Kidney capillary endothelial cell (primary cell): ENCODE data around the gene ZNF445.
"Not testable (repeated sequence)": the region's sequence is repeated elsewhere in the genome, so short reads cannot be mapped to it uniquely, and the experiment has no call there.

Experiments
- DNase-seq: peaks from one replicate; pipeline ENCODE4 v3.0.0-alpha.2; 2018; ENCODE audit warnings: low spot score

ZNF445 gene

GRCh38 chr3:44477312-44478030 lies at the start of gene ZNF445:
TSS of gene ZNF445 (minus strand) at chr3:44477670. CDS start at chr3:44455549, 22,121 bp downstream.
- DNase-seq = peak; percentile 75

DNA sequence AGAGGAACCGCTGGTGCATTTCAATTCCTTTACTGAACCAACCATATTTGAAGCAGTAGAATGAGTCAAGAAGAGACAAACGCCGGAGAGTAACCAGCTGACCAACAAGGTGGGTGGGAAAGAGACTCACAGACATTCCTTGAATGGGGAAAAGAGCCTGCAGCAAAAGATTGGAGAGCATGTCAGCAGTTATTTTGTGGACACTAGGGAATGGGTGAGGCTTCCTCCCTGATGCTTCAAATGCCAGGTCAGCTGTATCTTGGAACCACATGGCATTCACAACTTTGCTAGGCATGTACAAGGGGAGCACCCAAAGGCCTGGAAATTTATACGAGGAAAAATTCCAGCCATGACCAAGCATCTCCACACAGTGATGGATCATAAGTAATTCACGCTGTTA lies 47.6 kb upstream of the ZNF445 start:
- DNase-seq = no peak

GRCh38 chr3:44522494-44522933 lies 45.0 kb upstream of the ZNF445 start:
- no peak for DNase-seq

- DNase-seq = no peak
Measured at GRCh38 chr3:44521721-44522120, 44.3 kb upstream of the ZNF445 start.

GRCh38 chr3:44518782-44519156 lies 41.3 kb upstream of the ZNF445 start:
- no peak for DNase-seq

DNA sequence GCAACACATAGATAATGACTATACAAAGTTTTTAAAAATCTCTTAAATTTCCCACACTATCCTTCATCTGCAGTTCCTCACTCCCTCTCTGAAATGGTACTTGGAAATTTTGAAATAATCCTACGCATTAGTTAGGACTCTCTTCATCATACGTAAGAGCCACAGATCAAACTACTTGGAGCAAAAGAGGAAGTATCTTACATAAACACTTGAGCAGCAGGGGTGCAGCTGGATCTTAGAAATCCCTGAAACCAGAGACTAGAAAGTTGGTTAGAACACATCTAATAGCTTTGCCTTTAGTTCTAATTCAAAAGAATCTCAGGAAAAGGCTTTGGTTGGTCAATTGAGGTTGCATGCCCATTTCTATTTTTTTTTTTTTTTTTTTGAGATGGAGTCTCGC lies 38.8 kb upstream of the ZNF445 start:
- no peak for DNase-seq

GRCh38 chr3:44513513-44513912 lies 36.0 kb upstream of the ZNF445 start:
- no peak for DNase-seq

DNA sequence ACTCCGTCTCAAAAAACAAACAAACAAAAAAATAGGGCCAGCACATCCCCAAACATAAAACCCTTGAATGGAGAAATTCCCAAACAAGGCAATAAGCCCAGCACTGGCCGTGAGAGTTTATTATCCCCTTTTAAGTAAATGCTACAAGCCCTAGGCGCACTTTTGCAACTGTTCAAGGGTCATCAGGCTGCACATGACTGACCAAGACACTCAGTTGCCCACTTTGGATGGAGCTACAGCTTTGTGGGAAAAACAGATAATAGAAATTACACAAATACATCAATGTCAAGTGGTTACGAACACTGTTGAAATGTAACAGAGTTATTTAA lies 33.7 kb upstream of the ZNF445 start:
- no peak for DNase-seq

GRCh38 chr3:44510000-44510368 lies 32.5 kb upstream of the ZNF445 start:
- DNase-seq = no peak

DNA sequence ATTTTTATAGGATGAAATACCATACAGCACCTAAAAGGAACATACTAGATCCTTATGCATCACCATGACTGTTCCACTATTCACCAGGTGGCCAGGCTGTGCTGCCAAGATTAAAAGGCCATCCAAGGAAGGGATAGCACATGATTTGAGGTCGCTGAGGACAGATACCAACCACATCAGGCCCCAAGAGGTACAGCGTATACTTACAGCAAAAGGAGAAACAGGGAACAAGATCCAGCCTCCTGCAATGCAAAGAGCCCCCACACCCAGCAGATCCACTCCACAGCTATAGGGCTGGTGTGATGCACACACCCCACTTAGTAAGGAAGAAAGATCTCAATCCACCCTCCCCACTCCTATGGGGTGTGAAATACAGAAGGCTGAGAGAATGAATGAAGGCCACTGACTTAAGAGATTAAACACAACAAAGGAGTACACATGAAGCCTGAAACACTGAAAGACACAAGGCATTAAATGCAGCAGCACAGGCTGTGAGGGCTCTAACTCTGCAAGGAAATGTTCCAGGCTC lies 32.0 kb upstream of the ZNF445 start:
- no peak for DNase-seq

GRCh38 chr3:44506961-44507360 lies 29.5 kb upstream of the ZNF445 start:
- DNase-seq = no peak

GRCh38 chr3:44506556-44506955 lies 29.1 kb upstream of the ZNF445 start:
- DNase-seq = no peak

DNA sequence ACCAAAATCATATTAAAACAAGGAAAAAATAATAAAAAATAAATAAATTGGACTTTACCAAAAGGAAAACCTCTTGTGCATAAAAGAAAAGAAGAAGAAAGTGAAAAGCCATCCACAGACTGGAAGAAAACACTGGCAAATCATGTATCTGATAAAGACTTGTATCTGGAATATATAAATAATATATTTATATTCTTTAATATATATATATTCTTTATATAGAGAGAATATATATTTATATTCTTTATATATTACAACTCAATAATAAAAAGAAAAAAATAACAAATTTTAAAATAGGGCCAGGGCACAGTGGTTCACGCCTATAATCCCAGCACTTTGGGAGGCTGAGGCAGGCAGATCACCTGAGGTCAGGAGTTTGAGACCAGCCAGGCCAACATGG lies 27.1 kb upstream of the ZNF445 start:
- no peak for DNase-seq

DNA sequence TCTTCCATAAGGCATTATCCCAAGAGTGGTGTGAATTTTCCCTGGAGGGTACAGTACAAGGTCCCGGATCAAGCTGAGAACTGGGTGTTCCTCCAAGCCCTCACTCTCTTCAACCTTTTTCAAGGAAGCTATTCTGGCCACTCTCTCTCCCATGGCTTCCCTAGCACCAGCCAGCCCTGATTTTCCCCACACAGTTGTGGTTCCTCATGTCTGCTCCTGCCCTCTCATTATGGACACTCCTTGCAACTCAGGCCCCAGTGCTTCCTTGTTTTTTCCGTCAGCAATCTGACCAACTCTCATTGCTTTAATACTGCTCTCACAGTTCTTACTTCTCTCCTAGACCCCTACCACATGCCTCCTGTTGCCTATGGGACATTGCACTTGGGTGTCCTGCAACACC lies 25.7 kb upstream of the ZNF445 start:
- not testable (repeated sequence) for DNase-seq

GRCh38 chr3:44501971-44502370 lies 24.5 kb upstream of the ZNF445 start:
- no peak for DNase-seq

DNA sequence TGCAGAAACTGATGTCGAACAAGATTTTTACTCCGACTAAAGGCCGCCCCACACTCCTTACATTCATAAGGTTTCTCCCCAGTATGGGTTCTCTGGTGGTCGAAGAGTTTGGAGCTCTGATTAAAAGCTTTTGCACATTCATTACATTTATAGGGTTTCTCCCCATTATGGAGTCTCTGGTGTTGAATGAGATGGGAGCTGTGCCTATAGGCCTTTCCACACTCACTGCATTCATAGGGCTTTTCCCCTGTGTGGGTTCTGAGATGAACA lies 22.4 kb upstream of the ZNF445 start:
- not testable (repeated sequence) for DNase-seq

DNA sequence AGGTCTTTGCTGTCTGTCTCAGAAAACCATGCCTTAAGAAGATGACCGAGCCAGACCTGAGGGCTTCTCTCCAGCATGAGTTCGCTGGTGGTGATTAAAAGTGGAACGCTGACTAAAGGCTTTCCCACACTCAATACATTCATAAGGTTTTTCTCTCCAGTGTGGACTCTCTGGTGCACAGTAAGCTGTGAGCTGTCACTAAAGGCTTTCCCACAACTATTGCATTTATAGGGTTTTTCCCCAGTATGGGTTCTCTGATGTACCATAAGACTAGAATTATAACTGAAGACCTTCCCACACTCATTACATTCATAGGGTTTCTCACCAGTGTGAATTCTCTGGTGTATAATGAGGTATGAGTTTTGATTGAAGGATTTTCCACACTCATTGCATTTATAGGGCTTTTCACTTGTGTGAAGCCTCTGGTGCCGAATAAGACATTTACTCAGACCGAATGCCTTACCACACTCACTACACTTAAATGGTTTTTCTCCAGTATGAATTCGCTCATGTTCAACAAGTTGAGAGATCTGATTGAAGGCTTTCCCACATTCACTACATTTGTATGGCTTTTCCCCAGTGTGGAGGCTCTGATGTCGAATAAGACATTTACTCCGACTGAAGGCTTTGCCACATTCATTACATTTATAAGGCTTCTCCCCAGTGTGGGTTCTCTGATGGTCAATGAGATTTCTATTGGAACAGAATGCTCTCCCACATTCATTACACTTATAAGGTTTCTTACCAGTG lies 21.9 kb upstream of the ZNF445 start:
- DNase-seq = no peak

DNA sequence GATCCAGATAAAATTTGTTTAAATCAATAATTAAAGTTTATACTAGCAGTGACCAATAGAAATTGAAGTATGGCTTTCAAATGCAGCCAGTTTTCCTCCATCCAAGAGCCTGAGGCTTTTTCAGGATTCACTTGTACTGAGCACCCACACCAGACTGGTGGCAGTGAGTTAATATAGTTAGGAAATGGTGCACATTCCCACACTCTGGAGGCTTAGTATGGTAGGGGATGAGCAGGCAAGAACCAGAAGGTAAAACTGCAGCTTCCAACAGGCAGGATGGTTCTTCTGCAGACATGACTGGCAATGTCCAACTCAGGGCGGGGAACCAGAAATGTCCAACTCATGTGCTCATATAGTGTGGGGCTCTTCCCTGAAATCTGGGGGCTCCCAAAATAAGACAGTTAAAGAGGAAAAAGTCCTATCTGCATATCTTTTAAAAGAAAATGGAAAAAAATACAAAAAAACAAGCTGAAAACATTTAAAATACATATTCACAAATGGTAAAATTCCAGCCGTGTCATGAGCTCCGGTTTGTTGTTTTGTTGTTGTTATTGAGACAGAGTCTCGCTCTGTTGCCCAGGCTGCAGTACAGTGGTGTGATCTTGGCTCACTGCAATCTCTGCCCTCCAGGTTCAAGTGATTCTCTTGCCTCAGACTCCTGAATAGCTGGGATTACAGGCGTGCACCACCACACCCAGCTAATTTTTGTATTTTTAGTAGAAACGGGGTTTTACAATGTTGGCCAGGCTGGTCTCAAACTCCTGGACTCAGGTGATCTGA lies 18.4 kb upstream of the ZNF445 start:
- DNase-seq = no peak

GRCh38 chr3:44492496-44492895 lies 15.0 kb upstream of the ZNF445 start:
- DNase-seq = no peak

- no peak for DNase-seq
Measured at GRCh38 chr3:44482721-44483120, 5.3 kb upstream of the ZNF445 start.

GRCh38 chr3:44478606-44479094 lies 1.2 kb upstream of the ZNF445 start:
- DNase-seq = no peak

- DNase-seq = no peak
Measured at GRCh38 chr3:44478055-44478468, 592 bp upstream of the ZNF445 start.

GRCh38 chr3:44476963-44477311 lies 533 bp downstream of the ZNF445 start:
- no peak for DNase-seq
